22Rv1 (cell line): ENCODE results near the gene FHAD1.

Experiments used
- H3K27ac ChIP-seq: fragments of 450-650 bp; 2 replicates; pipeline ENCODE4 v1.5.1; 2017
- CTCF ChIP-seq: fragments of 450-650 bp; IDR thresholded peaks from 2 replicates; pipeline ENCODE4 v1.5.1; 2017; ENCODE audit warnings: mild to moderate bottlenecking
- ZFX ChIP-seq: fragments of 450-650 bp; IDR thresholded peaks from 2 replicates; pipeline ENCODE4 v1.6.1; 2017; ENCODE audit warnings: antibody characterized with exemption, borderline replicate concordance

Gene FHAD1

DNA sequence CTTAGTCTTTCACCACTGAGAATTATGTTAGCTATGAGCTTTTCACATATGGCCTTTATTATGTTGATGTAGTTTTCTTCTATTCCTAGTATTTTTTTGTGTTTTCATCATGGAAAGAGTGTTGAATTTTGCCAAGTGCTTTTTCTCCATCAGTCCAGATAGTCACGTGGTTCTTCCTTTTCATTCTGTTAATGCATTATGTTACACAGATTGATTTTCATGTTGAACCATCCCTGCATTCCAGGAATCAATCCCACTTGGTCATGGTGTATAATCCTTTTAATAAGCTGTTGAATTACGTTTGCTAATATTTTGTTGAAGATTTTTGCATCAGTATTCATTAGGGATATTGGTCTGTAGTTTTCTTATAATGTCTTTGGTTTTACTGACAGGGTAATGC, 17.7 kb downstream of the FHAD1 start:
- H3K27ac ChIP-seq: no peak overlapping the region
- TF ChIP-seq CTCF (no peak), ZFX (no peak)

DNA sequence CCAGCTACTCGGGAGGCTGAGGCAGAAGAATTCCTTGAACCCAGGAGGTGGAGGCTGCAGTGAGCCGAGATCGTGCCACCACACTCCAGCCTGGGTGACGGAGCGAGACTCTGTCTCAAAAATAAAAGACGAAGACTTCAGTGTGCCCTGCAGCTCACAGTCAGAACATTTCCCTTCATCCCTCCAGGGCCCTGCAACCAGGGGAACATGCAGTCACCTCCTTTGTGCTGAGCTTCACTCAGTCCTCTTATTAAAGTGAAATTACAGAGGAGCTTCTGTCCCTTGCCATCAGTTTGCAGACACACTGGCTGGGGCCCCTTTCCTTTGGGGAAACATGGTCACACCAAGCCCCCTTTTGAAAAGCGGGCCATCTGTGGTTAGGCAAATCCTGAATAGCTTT, 24.2 kb downstream of the FHAD1 start:
- no peak overlapping the region for H3K27ac ChIP-seq
- TF ChIP-seq CTCF (no peak), ZFX (no peak)

DNA sequence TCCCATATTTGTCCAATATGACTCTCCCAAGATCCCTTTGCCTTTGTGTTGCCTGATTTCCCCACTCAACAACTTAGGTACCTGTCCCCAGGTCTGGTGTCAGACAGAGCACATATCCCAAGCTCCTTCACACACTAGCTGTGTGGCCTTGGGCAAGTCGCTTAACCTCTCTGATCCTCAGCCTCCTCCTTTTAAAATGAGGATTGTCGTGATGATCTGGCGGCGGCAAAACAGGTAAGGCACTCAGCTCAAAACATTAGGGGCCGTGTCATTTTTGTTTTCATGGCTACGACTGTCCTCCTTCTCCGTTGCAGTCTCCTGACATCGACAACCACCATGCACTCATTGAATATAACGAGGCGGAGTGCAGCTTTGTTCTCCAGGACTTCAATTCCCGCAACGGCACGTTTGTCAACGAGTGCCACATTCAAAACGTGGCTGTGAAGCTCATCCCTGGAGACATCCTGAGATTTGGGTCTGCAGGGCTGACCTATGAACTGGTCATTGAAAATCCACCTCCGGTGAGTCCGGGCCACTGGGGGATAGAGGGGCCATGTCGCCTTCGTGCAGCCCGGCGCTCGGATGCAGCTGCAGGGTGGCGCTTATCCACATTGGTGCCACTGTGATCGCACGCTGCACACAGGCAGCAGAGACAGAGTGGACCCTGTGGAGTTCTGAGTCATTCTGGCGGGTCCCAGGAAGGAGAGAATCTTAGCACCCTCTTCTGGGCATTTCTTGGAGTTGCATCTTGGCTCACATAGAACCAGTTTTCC, 25.2 kb downstream of the FHAD1 start:
- TF ChIP-seq CTCF (peak; percentile 86), ZFX (no peak)
- H3K27ac ChIP-seq: no peak overlapping the region

DNA sequence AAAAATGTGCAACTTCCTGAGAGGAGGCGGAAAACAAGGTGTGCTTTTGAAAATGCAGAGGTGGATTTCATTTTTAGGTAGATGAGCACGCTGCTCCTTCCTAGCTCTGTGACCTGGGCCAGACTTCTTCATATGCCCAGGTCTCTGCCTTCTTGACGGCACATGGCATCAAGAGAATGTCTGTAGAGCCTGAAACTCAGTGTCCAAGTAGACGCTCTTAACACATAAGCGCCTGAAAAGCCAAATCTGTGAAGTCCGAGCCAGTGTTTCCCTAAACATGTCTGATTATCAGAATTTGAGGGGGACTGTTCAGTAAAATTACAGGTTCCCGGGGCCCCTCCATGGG, 25.7 kb downstream of the FHAD1 start:
- H3K27ac ChIP-seq: no peak overlapping the region
- TF ChIP-seq CTCF: peak; percentile 58
- no peak for TF ChIP-seq ZFX

GRCh38 chr1:15273274-15273673, 26.3 kb downstream of the FHAD1 start:
- no peak overlapping the region for H3K27ac ChIP-seq
- TF ChIP-seq CTCF (no peak), ZFX (no peak)

DNA sequence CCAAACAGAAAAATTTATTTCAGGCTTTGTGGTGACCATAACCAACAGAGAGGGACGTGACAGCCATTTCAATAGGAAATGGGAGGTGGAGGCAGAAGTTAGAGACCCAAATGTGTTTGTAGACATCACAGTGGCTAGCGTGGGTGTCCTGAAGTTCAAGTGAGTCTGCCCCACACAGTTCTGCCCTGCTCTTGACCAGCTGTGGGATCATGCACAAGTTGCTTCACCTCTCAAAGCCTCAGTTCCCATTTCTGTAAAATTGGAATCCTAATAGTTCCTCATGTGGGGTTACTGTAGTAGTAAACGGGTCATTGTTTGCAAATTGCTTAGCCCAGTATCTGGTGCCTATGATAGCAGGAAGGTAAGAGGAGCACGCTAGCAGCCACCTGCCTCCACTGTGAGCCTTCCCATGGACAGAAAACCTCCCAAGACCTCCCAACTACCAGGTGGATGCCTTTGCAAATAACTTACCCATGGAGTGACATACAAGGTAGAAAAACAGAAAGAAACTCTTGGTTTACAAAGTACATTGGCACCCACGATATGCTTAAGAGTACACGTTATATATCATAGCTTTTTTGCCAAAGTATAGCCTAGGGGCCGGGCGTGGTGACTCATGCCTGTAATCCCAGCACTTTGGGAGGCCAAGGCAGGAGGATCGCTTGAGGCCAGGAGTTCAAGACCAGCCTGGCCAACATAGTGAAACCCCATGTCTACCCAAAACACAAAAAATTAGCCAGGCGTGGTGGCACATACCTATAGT, 29.1 kb downstream of the FHAD1 start:
- no peak overlapping the region for H3K27ac ChIP-seq
- TF ChIP-seq ZFX: no peak
- TF ChIP-seq CTCF: no peak
